Right renal pelvis (tissue), 4 donors: ENCODE results near the gene WDHD1. TPM values are rescaled to one million over a fixed set of nuclear protein-coding genes. Genes with fewer than 3 reads are reported as not detected.
"Not testable (repeated sequence)": the region's sequence is repeated elsewhere in the genome, so short reads cannot be mapped to it uniquely, and the experiment has no call there.

ENCODE experiments used
- DNase-seq, 4 donors: peaks; one replicate each; pipeline ENCODE4 v3.0.0-alpha.2; 2013; ENCODE audit warnings: low read depth in 4 of 4, low spot score in 3 of 4, missing footprints in 1 of 4
- polyA plus RNA-seq, 4 donors: library from polyadenylated mRNA; unstranded; fragments of 120-200 nt; gene quantifications; one replicate each; pipeline ENCODE4 v1.2.1, GENCODE V29; 2013; ENCODE audit not compliant: insufficient read length in 4 of 4

The WDHD1 gene
- polyA plus RNA-seq, 4 donors, result 15.0 to 20.5 (median 19.7) TPM

GRCh38 chr14:54974788-54975414 is 52.0 kb downstream of the WDHD1 start:
- DNase-seq, result peak in 1 of 4 donors; percentile 1

GRCh38 chr14:54967496-54967895 is 59.4 kb downstream of the WDHD1 start:
- DNase-seq, result no peak

GRCh38 chr14:54955143-54955542 is 71.8 kb downstream of the WDHD1 start:
- no peak for DNase-seq

- DNase-seq, result not testable (repeated sequence)
Observed at GRCh38 chr14:54953609-54954008, 73.3 kb downstream of the WDHD1 start.

GRCh38 chr14:54952803-54953202 is 74.1 kb downstream of the WDHD1 start:
- not testable (repeated sequence) for DNase-seq

- no peak for DNase-seq
Observed at GRCh38 chr14:54947230-54947629, 79.7 kb downstream of the WDHD1 start.

GRCh38 chr14:54946500-54946899 is 80.4 kb downstream of the WDHD1 start:
- DNase-seq, result no peak

- DNase-seq, result no peak
Observed at GRCh38 chr14:54944737-54945391, 82.0 kb downstream of the WDHD1 start.

- DNase-seq, result no peak
Observed at GRCh38 chr14:54942913-54943312, 84.0 kb downstream of the WDHD1 start.

GRCh38 chr14:54936816-54937215 is 90.1 kb downstream of the WDHD1 start:
- no peak for DNase-seq

GRCh38 chr14:54935958-54936357 is 90.9 kb downstream of the WDHD1 start:
- no peak for DNase-seq

GRCh38 chr14:54935100-54935499 is 91.8 kb downstream of the WDHD1 start:
- DNase-seq, result no peak

GRCh38 chr14:54933006-54933405 is 93.9 kb downstream of the WDHD1 start:
- DNase-seq, result no peak

- no peak for DNase-seq
Observed at GRCh38 chr14:54931598-54932340, 95.1 kb downstream of the WDHD1 start.

- no peak for DNase-seq
Observed at GRCh38 chr14:54931101-54931500, 95.8 kb downstream of the WDHD1 start.

GRCh38 chr14:54929556-54929955 is 97.3 kb downstream of the WDHD1 start:
- DNase-seq, result no peak

- DNase-seq, result no peak
Observed at GRCh38 chr14:54928216-54928615, 98.7 kb downstream of the WDHD1 start.

GRCh38 chr14:54927551-54927950 is 99.3 kb downstream of the WDHD1 start:
- no peak for DNase-seq

GRCh38 chr14:54926570-54926969 is 100.3 kb downstream of the WDHD1 start:
- not testable (repeated sequence) for DNase-seq

GRCh38 chr14:54922598-54922997 is 104.3 kb downstream of the WDHD1 start:
- DNase-seq, result no peak

- DNase-seq, result no peak
Observed at GRCh38 chr14:54920052-54920451, 106.8 kb downstream of the WDHD1 start.

- no peak for DNase-seq
Observed at GRCh38 chr14:54919330-54919729, 107.6 kb downstream of the WDHD1 start.
